DMS153 (cell line): ENCODE results near the gene BRSK2.
"Not testable (repeated sequence)": the region's sequence is repeated elsewhere in the genome, so short reads cannot be mapped to it uniquely, and the experiment has no call there.

ENCODE experiments used
- DNase-seq: peaks from one replicate; lab custom pipeline; 2025; lab: John Stamatoyannopoulos, UW

BRSK2 gene

GRCh38 chr11:1500466-1501420 lies 111.0 kb downstream of the BRSK2 start:
- no peak for DNase-seq

GRCh38 chr11:1501421-1502167 lies 111.9 kb downstream of the BRSK2 start:
- no peak for DNase-seq

GRCh38 chr11:1502168-1502953 lies 112.6 kb downstream of the BRSK2 start:
- DNase-seq, result no peak

- no peak for DNase-seq
These were observed 113.4 kb downstream of the BRSK2 start for GRCh38 chr11:1502954-1503707.

- DNase-seq, result no peak
These were observed 114.0 kb downstream of the BRSK2 start for GRCh38 chr11:1503708-1504104.

GRCh38 chr11:1504138-1504537 lies 114.4 kb downstream of the BRSK2 start:
- no peak for DNase-seq

- no peak for DNase-seq
These were observed 115.0 kb downstream of the BRSK2 start for GRCh38 chr11:1504581-1505290.

- DNase-seq, result no peak
These were observed 115.7 kb downstream of the BRSK2 start for GRCh38 chr11:1505480-1505879.

- DNase-seq, result no peak
These were observed 117.2 kb downstream of the BRSK2 start for GRCh38 chr11:1506981-1507380.

- no peak for DNase-seq
These were observed 117.8 kb downstream of the BRSK2 start for GRCh38 chr11:1507381-1508140.

- no peak for DNase-seq
These were observed 118.8 kb downstream of the BRSK2 start for GRCh38 chr11:1508491-1508891.

GRCh38 chr11:1508986-1509385 lies 119.3 kb downstream of the BRSK2 start:
- no peak for DNase-seq

- DNase-seq, result no peak
These were observed 120.0 kb downstream of the BRSK2 start for GRCh38 chr11:1509626-1510255.

GRCh38 chr11:1510351-1510750 lies 120.6 kb downstream of the BRSK2 start:
- DNase-seq, result not testable (repeated sequence)

- no peak for DNase-seq
These were observed 121.2 kb downstream of the BRSK2 start for GRCh38 chr11:1510928-1511327.

GRCh38 chr11:1511937-1512496 lies 122.3 kb downstream of the BRSK2 start:
- no peak for DNase-seq
